Body of pancreas (tissue), 4 donors: Measurements from ENCODE around the gene UBE2L3.

ENCODE experiments used
- CTCF ChIP-seq, 7 experiments: fragments of 450-650 bp in 4 of 7; fragments of 200-600 bp in 3 of 7; sonication (generic) in 3 of 7; IDR thresholded peaks; one replicate each; pipeline ENCODE4 v1.5.1; 2016 to 2019; ENCODE audit warnings: antibody characterized with exemption in 7 of 7
- POLR2A ChIP-seq, 3 donors: fragments of 450-650 bp; IDR thresholded peaks; one replicate each; pipeline ENCODE4 v1.6.1; 2016; ENCODE audit warnings: antibody characterized with exemption in 3 of 3, mild to moderate bottlenecking in 2 of 3

- TF ChIP-seq CTCF (IDR thresholded peaks at IDR 0.05): no peak
- TF ChIP-seq POLR2A (IDR thresholded peaks at IDR 0.05): no peak
Observed at GRCh38 chr22:21665047-21665851, 97.7 kb downstream of the UBE2L3 start.
